Epithelial cell of esophagus (primary cell): ENCODE measurements around the gene DAGLB.

ENCODE experiments used
- DNase-seq: peaks from one replicate; pipeline ENCODE4 v3.0.0; 2010; ENCODE audit warnings: low read depth
- H3K4me3 ChIP-seq: 2 replicates; pipeline ENCODE4 v1.5.1; 2011; ENCODE audit warnings: mild to moderate bottlenecking, low read length, control low read depth
- TF ChIP-seq, protein P1 (sequence below): IDR thresholded peaks from 2 replicates; pipeline ENCODE4 v1.5.1; 2011; ENCODE audit warnings: low read depth, mild to moderate bottlenecking, low read length, control low read depth, inconsistent platforms; ENCODE audit not compliant: insufficient read depth; ENCODE audit errors: missing control alignments

The DAGLB gene

DNA sequence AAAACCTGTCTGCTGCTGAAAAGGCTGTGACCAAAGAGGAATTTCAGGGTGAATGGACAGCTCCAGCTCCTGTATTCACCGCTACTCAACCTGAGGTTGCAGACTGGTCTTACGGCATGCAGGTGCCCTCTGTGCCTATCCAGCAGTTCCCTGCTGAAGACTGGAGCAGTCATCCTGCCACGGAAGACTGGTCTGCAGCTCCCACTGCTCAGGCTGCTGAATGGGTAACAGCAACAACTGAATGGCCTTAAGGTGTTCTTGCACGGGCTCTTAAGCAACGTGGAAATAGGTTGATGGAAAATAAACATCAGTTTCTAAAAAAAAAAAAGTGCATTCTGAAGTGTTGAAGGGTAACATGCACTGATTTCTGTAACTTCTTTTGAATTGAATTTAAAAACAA, 82.3 kb downstream of the DAGLB start:
- DNase-seq: no peak
- no peak overlapping the region for H3K4me3 ChIP-seq
- TF ChIP-seq, protein P1, sequence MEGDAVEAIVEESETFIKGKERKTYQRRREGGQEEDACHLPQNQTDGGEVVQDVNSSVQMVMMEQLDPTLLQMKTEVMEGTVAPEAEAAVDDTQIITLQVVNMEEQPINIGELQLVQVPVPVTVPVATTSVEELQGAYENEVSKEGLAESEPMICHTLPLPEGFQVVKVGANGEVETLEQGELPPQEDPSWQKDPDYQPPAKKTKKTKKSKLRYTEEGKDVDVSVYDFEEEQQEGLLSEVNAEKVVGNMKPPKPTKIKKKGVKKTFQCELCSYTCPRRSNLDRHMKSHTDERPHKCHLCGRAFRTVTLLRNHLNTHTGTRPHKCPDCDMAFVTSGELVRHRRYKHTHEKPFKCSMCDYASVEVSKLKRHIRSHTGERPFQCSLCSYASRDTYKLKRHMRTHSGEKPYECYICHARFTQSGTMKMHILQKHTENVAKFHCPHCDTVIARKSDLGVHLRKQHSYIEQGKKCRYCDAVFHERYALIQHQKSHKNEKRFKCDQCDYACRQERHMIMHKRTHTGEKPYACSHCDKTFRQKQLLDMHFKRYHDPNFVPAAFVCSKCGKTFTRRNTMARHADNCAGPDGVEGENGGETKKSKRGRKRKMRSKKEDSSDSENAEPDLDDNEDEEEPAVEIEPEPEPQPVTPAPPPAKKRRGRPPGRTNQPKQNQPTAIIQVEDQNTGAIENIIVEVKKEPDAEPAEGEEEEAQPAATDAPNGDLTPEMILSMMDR: no peak

DNA sequence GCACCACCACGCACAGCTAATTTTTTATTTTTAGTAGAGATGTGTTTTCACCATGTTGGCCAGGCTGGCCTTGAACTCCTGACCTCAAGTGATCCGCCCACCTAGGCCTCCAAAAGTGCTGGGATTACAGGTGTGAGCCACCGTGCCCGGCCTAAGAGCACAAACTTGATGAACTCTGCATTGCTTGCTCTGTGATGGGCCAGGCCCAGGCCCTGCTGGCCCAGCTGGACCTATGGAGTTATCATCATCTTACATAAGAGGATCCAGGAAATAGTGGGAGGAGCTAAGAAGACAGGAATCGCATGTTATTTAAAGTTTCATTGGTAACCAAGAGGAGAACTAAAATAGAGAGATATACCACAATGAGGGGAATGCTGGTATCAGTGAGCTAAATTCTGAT, 86.9 kb downstream of the DAGLB start:
- H3K4me3 ChIP-seq: no peak overlapping the region
- DNase-seq: no peak
- TF ChIP-seq, protein P1: no peak

DNA sequence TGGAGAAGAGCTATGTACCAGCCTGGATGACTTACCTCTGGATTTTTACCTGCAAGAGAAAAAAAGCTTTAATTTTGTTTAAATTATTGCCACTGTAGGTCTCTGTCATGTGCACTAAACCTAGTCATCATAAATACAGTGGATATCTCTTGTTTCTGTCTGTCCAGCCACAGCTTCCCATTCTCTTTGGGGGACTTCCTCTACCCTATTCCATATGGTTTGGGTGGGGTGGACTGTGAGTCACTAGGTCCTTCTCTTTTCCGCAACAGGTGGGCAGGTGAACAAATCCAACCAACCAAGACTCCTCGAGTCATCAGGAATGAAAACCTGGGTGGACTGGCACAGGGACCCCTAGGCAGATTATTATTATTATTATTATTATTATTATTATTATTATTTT, 88.0 kb downstream of the DAGLB start:
- DNase-seq: no peak
- no peak overlapping the region for H3K4me3 ChIP-seq
- TF ChIP-seq, protein P1: no peak
